HG02981 (cell line): Measurements from ENCODE around the gene STK10.

Experiments
- ATAC-seq: cut with Tn5 transposase; IDR thresholded peaks from one replicate; pipeline ENCODE4 v1.9.1; 2021; ENCODE audit warnings: mild to moderate bottlenecking, moderate library complexity; ENCODE audit not compliant: unreplicated experiment

Gene STK10

DNA sequence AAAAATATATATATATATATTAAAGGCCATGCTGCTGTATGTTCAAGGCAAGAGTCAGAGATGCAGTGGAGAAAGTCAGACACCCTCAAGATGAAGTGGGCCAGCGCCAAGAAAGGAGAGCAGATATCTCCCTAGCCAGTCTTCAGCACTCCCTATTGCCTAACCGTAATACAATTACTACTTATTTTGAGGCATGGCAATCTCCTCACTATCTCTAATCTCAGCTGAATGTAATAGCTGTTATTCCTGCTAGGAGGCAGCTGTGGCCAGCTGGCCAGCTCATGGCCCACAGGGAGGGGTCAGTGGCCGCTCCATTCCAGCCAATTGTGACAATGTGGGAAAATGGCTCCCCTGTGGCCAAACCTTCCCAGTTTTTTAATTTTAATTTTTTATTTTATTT, 94.1 kb downstream of the STK10 start:
- ATAC-seq, result no peak

DNA sequence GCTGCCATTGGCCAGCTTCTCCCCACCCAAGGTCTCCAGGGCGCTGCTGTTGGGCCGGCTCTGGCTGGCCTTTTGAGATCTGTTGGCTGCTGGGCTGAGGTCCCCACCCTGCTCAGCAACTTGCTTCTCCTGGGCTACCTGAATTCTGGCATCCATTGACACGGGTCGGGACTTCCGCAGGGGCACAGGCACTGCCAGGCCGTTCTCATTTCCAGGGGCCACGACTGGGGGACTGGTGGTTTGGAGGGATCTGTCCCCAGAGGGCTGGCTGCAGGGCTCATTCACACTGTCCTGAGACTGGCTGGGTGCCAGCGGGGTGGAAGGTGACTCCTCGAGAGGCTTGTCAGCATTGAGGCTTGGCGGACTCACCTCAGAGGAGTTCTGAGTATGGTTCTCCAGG, 94.5 kb downstream of the STK10 start:
- ATAC-seq, result no peak

DNA sequence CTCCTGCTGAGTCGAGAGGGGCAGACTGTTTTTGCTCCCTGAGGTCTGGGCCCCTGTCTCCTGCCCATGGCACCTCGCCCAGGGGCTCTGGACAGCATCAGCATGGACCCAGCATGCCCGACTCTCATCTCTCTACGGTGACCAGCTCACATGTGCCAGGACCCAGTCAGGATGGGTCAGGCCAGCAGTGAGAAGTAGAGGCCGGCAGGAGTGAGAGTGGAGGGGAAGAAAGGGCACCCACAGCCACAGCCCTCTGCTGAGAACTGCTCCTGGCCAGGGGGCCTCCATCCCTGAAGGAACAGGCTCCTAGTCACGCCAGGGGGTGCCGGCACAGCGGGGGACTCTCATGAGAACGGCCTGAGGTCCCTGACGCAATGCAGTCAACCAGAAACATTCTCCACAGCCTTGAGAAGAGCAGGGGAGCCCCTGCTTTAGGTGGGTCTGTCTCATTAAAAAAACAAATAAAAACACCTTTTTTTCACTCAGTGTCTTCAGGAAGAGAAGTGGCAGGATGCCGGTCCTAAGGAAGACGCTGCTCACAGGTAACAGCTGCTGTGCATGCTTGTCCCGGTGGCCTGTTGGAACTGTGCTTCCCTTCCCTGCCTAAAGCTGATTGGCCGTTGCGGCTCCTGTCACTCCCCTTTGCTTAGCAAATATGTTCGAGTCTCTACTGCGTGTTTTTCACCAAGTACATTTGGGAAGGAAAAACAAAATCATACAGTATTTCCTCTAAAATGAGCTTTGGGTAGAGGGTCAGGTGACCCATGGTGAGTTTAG, 95.9 kb downstream of the STK10 start:
- no peak for ATAC-seq

DNA sequence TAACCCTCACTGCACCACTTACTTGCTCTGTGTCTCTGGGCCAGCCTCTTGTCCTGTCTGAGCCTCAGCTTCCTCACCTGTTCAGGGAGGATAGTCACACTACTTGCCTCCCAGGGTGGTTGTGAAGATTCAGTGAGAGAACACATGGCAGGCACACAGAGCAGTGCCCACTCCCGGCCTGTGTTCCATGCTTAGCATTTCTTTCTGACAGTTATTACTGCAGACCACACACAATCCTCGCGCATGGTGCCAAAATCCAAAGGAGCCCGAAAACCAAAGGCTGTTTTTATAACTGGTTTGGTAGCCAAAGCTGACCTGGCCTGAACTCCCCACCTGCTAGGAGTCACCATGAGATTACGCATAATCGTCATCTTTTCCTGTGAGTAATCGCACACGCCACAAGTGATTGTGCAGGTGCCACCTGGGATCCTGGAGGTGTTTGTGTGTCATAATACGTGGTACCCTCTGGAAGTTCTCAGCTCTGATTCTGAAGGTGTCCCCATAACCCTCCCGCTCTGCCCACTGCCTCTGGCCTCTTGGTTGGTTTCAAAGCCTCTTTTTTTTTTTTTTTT, 97.0 kb downstream of the STK10 start:
- ATAC-seq, result no peak

DNA sequence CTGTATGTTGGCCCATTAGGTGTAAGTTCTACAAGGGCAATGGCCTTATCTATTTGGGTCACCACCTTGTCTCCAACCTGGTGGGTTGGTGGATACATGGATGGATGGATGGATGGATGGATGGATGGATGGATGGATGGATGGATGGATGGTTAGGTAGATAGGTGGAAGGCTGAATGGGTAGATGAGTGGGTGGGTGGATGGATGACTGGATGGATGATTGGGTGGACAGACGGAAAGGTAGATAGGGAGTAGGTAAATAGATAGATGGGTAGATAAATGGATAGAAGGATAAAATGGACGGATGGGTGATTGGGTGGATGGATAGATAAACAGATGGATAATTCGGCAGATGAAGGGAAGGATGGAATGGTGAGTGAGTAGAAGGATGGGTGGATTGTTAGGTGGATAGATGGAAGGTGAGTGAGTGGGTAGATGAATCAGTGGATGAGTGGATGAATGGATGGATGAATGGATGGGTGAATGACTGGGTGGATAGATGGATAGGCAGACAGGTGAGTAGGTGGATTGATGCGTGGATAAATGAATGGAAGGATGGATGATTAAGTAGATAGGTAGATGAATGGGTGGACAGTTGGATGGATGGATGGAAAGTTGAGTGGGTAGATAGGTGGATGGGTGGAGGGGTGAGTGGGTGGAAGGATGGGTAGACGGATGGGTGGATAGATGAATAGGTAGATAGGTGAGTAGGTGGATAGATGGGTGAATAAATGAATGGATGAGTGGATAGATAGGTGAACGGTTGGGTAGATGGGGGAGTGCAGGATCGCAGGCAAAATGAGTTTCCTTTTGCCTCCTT, 98.5 kb downstream of the STK10 start:
- ATAC-seq, result no peak

DNA sequence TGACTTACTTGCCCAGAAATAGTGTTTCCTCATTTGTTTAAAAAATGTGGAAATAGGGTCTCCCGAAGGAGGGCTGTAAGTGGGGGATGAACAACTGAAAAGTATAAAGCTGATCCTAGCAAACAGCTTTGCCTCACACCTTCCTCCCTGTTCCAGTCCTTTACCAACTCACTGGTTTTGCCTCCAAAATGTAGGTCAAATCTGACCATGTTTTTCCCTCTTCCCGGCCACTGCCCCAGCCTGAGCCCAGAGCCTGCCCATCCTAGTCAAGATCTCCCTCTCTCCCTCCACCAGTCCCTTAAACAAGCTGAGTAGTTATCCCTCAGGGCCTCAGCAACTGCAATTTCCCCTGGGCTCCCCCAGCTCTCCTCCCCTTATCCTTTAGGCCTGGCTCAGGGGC, 99.2 kb downstream of the STK10 start:
- ATAC-seq, result no peak

DNA sequence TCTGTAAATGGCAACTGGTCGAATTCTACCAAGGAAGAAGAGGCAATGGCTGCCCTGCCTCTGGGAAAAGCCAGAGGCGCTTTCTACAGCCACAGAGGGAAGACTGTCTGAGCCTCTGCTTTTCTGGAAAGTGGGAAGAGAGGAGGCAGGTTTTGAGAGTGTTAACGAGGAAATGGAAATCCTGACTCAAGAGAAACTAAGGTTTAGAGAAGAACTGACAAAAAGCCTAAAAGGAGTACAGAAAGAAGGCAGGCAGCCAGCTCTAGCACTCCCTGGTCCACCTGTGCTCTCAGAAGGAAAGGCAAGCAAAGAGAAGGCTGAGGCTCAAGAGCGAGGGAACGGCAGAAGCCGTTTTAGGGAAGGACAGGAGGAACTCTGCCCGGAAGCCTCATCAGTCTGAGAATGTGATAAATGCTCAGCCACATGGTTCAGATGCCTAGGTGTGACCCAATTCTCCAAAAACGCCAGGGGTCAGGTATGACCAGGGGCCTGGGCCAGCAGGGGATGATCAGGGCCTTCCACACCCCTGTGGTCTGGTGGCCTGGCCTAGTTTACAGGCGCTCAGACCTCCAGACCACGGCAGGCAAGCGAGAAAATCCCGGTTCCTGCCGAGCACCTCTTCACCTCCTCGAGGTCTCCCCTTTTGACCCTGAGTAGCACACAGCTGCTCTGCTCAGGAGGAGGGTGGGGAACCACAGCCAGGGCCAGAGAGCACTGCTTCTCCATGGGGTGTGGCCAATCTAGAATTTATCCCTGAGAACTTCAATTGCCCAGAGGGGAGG, 101.6 kb downstream of the STK10 start:
- ATAC-seq, result no peak

DNA sequence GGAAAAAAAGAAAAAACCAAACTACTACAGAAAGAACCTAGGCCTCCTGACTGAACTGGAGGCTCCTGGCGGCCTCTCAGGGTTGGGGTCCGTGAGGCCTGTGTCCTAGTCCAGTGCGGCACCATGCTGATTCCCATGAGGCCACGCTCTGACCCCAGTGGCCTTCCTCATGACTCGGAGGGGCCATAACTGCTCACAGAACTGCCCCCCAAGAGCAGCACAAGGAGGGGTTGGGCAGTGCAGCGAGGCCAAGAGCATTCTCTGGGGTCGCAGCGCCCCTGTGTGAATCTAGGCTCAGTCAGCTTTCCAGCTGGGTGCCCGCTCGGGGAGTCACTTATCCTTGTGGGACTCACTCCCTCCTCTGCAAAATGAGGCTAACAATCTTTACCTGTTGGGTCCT, 102.3 kb downstream of the STK10 start:
- ATAC-seq, result no peak

DNA sequence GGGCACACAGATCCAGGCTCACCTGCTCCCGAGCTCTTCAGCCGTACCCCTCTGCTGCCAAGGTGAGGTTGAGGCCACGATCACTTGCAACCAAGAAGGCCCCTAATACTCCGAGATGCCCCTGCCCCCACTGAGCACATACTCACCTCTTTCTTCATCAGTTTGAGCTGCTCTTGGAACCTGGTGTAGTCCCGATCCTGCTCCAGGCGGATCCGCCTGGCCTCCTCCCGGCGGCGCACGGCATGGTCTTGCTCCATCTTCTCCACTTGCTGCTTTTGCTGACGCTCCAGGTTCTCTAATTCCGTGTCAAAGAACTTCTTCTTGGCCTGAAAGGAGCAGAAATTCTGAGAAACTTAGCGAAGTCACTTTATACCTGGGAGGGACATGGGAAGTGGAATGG, 105.8 kb downstream of the STK10 start:
- ATAC-seq, result no peak

DNA sequence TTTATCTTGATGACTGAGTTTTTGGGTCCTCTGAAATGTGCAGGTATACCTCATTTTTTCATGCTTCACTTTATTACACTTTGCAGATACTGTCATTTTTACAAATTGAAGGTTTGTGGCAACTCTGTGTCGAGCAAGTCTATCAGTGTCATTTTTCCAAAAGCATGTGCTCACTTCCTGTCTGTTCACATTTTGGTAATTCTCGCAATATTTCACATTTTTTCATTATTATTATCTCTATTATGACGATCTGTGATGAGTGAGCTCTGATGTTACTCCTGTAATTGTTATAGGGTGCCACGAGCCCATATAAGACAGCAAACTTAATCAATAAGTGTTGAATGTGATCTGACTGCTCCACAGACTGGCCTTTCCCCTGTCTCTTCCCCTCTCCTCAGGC, 108.1 kb downstream of the STK10 start:
- no peak for ATAC-seq

DNA sequence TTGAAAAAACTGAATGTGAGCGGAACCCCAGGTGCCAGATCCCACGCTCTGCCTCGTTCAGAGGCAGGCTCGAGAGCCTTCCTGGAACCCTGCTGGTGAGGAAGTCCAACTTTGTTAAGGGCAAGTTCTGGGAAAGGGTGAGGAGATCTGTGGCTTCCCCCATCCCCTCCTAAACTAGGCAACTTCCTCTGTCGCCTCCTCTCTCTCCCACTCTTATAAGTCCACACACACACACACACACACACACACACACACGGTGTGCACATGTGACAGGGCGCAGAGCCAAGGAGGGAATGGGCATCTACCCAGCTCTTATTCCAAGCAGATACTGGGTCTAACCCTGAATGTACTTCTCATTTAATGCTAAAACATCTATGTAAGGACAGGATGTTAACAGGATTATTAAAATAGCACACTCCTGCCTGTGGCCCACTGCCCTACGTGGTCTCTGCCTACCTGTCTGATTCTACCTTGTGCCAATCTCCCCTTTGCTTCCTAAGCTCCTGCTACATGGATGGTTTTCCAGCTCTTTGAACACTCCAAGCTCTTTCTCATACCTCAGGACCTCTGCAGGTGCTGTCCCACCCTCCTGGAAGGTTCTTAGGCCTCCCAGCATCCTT, 109.2 kb downstream of the STK10 start:
- ATAC-seq, result no peak

DNA sequence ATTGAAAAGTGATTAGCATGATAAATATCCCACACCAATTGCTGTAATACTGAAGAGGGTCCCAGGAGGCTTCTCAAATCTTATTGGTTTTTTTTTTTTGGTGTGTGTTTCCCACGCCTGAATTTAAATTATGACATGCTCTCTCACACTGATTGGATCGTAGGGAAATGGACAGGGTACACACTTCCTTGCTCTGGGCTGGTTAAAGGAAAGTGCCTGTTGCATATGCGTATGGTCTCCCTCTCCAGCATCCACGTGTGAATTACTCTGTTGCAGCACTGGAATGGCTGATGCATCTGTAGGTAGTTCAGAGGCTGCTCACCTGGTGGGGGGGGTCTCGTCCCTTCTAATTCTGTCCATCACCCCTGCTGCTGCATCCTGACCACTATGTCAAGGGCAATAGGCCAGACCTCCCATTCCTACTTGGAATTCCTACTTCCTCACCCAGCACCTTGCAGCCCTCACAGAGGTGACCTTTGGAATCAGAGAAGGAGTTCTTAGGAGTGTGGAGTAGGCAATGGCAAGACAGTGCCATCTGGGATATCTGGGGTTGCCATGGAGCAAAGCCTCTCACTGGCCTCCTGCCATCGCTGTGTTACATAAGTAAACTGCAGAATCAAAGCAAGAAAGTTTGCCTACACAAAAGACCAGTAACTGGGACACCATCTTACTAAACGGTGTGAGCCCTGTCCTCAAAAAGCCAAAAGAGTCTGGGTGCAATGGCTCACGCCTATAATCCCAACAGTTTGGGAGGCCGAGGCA, 110.2 kb downstream of the STK10 start:
- no peak for ATAC-seq

DNA sequence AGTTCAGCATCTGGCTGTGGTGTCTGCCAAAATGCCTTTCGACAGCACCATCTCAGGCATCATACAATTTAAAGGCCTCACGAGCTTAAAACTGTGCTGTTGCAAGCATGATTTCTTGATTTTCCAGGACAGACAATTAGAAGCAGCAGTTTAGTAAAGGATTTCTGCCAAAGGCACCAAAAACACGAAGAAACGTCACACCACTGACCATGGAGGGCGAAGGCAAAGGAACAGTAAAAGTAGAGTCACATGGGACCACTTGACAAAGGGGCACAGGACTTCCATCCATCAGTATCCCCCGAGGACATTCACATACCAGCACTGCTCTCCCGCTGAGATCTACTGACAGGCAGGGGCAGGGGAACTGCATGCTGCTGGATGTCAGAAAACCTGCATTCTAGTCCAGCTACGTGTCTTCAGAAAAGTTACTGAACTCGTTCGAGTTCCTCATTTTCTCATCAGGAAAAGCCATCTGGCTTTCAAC, 111.2 kb downstream of the STK10 start:
- no peak for ATAC-seq

DNA sequence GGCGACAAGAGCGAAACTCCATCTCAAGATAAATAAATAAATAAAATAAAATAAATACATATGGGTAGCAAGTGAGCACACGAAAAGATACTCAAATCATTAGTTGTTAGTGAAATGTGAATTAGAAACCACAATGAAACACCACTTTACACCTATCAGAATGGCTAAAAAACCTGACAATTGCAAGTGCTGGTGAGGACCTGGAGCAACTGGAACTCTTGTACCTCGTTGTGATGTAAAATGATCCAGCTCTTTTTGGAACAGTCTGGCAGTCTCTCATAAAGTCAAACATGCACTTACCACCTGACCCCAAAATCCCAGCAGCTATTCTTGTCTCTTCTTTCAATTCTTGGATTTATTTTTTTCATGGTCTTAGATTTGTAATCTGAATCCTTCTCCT, 112.4 kb downstream of the STK10 start:
- ATAC-seq, result no peak

DNA sequence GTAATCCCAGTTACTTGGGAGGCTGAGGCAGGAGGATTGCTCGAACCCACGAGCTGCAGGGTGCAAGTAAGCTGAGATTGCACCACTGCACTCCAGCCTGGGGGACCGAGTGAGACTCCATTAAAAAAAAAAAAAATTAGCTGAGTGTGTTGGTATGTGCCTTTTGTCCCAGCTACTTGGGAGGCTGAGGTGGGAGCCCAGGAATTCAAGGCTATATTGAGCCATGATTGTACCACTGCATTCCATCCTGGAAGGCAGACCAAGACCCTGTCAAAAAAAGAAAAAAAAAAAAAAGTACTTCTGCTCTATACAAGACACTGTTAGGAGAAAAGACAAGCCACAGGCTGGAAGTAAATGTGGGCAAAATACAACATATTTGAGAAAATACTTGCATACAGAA, 113.1 kb downstream of the STK10 start:
- no peak for ATAC-seq

DNA sequence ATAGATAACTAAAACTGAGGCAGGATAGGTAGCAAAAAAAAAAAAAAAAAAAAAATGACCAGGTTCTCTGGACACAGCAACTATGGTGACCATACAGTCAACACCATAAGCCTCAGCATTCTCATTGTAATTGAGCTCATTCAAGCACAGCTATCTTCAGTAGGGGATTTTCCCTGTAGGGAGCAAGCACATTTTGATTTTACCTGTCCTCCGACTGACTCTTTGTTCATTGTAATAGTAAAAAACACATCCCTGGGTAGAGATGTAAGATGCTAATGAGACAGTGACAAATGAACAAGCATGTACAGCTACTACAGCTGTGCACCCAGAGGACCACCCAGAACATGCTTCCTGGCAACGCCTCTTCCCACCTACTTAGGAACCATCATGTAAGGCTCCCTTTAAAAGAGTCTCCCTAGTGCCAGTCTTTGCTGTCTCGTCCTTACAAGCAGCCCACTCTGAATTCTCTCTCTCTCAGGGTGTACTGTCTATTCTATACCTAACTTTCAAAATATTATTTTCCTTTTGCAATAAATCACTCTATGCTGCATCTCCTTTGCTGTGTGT, 116.6 kb downstream of the STK10 start:
- ATAC-seq, result no peak

DNA sequence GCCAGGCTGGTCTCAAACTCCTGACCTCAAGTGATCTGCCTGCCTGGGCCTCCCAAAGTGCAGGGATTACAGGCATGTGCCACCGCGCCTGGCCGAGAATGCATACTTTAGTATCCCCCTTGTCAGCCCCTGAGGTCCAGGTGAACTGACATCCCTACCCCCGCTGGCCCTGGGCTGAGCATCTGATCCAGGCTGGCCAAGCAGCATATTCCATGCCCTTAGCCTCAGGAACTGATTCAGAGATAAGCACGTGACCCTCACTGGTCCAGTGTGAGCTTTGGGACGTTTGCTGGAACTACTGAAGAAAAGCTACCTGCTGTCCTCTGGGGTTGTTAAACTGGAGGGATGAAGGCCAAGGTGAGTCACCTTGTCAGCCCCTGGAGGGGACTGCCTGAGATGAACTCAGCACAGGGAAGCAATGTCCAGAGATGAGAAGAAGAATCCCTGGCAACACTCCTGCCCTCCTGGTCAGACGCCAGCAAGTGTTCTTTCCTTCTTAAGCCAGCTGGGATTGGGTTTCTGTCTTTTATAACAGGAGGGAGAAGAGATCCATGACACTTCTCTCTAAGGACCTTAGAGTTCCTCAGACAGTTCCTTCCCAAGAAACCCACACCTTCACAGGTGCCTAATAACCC, 122.5 kb downstream of the STK10 start:
- no peak for ATAC-seq

DNA sequence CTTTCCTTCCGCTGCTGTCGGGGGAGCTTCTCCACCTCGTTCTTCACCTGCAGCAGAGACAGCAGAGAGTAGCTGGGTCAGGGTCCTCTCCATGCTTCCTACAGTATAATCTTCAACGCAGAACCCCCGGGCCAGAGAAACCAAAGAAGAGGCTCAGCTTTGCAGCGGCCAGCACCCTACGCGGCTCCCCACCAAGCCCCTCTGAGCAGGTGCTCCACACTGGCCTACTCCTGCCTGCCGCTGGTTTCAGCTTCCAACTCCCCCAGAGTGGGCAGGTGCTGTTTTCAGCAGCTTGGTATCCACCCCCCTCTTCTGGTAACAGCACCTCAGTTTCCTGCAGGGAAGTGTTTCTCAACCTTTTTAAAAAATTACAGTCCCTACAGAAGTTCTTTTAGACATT, 123.3 kb downstream of the STK10 start:
- ATAC-seq, result no peak

DNA sequence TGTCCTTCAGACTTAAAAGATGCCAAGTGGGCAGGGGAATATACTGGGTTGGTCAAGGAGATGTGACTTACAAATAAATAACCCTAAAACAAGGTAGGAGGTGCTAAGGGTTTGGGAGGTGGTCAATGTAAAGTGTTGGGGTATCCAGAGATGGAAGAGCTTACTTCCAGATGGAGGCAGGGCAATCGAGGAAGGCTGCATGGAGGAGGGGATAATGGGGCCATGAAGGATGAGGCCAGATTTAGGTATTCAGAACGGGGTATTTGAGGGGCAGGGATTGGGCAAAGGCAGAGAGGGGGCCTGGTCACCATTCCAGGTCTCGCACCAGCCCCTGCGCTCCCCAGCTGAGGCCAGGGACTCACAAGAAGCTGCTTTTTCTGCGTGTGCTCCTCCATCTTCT, 123.7 kb downstream of the STK10 start:
- no peak for ATAC-seq
